ENCODE measurements around the gene EPHA1.

Gene EPHA1

DNA sequence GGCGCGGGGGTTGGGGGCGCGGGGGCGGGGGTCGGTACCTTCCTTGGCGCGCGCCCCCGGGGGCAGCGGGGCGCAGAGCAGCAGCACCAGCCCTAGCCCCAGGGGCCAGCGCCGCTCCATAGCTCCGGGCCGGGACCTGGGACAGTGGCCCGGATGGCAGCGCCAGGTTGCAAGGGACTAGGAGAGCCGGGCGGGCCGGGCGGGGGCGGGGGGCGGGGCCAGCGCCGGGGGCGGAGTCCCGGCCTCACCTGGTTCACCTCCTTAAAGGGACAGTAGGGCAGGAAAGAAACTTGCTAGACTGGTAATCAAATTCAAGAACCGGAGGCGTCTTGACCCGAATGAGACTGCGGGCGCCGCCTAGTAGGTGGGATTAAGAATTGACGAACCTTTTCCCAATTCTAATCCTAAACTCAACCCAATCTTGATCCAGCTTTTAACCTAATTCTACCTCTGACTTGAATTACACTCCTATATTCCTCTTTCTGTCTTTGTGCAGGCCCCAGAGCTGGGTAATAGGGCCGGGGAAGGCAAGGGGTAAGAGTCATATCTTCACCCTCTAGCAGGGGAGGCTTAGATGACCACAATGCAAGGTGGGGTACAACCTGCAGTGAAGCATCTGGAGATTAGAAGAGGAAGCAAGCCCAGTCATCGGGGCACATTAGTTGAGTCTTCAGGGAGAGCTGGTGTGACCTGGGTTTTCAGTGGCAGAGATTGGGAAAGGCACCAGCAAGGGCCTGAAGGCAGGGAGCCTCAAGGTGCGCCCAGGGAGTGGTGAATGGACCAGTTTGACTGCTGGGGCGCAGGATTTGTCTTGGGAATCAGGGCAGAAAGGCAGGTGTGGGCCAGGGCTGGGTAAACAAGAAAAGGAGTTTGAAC is at the start of gene EPHA1:
Gene EPHA1 (minus strand): TSS at position 171 of the 876 bp plus-strand sequence. CDS start 51 bp downstream, at position 120.
- DNase-seq: peak; percentile 41

DNA sequence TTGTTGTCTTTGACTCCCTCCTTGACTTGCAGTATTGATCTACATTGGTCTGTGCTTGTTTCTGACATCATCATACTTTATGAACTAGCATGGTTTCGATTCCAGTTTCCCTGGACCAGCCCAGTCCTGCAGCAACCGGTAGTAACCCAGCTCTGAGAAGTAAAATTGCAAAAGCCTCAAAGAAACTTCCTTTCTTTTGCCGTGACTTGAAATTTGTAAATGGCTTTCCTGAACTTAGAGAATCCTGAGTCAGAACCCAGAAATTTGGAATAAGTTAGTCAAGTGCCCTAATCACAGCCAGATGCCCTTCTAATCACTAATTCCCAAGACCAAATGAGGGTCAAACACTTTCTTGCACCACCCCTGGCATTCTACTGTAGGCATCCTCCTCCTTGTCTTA is 49.6 kb upstream of the EPHA1 start:
- DNase-seq: no peak

DNA sequence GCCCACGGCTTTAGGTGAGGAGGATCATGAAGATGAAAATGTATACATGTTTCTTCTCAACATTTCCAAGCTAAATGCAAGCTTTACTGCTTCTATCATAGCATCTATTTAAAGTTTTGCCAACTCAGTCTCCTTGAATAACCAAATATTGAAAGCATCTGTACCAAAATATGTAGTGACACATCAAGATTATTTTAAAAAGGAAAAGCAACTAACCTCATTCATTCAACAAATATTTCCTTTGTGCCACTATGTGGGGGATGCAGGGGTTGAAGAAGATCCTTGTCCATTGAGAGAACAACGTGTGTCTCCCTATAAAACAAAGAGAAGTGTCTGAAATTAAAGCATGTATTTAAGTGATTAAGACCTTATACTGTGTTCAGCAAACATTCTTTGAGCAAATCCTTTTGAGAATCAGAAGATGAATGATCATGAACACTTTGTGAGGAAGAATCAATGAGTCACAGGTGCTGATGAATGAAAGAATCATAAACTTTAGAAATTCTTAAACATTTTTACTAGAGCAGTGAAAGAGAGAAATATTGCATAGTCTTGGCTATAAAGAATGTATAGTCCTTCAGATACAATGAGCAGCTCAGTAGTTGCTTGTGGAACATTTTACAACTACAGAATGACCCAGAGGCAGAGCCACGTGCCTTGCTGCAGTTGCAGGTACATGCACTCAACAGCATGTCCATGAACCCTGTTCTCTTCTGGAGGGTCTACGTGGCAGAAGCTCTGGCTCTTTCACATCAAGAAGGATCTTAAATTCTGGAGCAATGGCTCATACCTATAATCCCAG is 48.5 kb upstream of the EPHA1 start:
- no peak for DNase-seq

GRCh38 chr7:143455942-143456341 is 47.3 kb upstream of the EPHA1 start:
- no peak for DNase-seq

GRCh38 chr7:143455491-143455890 is 46.8 kb upstream of the EPHA1 start:
- no peak for DNase-seq

GRCh38 chr7:143454091-143454680 is 45.5 kb upstream of the EPHA1 start:
- DNase-seq: no peak

- DNase-seq: no peak
Measured at GRCh38 chr7:143452495-143452894, 43.8 kb upstream of the EPHA1 start.

GRCh38 chr7:143451746-143452145 is 43.1 kb upstream of the EPHA1 start:
- no peak for DNase-seq

GRCh38 chr7:143451122-143451521 is 42.5 kb upstream of the EPHA1 start:
- DNase-seq: no peak

DNA sequence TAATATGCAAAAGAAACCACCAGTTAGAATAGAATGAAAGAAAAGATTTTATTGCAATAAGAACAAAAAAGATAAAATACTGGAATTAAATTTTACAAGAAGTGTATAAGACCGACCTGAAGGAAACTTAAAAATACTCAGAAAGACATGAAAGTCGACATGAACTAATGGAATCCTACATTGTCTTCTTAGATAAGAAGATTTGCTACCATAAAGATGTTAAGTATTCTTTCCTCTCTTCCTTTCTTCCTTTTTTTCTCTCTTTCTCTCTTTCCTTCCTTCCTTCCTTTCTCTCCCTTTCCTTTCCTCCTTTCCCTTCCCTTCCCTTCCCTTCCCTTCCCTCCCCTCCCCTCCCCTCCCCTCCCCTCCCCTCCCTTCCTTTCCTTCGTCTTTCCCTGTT is 41.1 kb upstream of the EPHA1 start:
- DNase-seq: no peak

DNA sequence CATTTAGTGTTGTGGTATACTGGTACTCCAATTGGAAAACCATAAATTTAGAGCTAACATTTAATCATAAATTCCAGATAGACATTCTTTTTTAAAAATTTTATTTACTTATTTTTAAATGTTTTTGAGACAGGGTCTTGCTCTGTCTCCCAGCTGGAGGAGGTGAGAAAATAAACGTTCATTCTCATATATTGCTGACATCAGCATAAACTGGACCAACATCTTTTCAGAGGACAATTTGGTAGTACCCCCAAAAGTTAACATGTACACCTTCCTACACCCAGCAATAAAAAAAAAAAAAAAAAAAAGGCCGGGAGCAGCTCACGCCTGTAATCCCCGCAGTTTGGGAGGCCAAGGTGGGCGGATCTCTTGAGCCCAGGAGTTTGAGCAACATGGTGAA is 39.8 kb upstream of the EPHA1 start:
- DNase-seq: no peak

- no peak for DNase-seq
Measured at GRCh38 chr7:143447466-143447865, 38.8 kb upstream of the EPHA1 start.

GRCh38 chr7:143444785-143445184 is 36.1 kb upstream of the EPHA1 start:
- DNase-seq: no peak

DNA sequence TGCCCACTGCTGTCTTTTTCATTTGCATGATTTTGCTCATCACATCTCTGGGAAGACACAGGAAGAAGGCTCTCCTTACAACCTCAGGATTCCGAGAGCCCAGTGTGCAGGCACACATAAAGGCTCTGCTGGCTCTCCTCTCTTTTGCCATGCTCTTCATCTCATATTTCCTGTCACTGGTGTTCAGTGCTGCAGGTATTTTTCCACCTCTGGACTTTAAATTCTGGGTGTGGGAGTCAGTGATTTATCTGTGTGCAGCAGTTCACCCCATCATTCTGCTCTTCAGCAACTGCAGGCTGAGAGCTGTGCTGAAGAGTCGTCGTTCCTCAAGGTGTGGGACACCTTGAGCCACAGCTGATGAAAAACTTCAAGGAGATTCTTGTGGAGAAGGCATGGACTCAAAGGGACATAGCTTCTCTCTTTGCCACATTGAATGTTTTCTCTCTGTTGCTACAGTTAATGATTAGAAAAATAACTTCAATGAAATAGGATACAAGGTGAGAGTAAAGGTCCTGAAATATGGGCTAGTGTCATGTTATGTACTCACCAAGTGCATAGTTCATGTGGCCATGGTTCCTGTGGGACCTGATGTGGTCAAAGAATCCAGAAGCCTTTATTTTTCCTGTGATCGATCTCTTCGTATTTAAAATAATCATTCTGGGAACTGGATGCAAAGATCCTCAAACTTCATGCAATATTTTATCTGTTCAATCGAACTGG is 35.6 kb upstream of the EPHA1 start:
- no peak for DNase-seq

DNA sequence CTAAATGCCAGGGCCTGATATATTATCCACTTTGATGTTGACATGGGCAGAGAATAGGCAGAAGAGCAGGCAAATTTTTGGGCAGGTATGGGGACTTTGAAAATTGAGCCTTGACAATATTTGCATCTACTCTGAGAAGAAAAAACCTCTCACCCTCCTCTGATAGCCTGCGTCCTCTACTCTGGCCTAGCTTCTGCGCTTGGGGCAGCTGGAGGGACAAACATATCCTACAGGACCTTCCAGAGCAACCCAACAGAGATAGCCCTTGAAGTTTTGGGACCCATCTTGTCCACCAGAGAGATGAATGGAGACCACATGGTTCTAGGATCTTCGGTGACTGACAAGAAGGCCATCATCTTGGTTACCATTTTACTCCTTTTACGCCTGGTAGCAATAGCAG is 34.5 kb upstream of the EPHA1 start, which contains the start of gene TAS2R60:
Gene TAS2R60 (plus strand): TSS at position 301 of the 400 bp plus-strand sequence. CDS start 0 bp downstream, at position 301.
- DNase-seq: no peak

DNA sequence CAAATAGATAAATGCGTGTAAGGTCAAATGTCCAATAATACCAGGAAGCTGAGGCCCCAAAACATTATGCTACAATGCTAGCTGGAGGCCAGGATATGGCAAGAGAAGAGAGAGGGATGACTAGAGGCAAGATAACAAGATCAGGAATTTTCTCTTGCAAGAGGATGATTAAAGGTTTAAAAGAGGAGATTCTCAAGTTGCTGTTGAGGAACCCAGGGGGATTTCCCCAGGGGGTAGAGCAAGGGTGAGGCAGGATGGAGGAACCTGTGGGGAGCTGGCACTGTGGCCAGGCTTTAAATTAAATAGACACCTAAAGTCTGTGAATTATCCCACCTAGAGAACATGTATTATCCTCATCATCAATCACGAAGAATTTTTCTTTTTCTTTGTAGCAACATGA is 31.2 kb upstream of the EPHA1 start:
- no peak for DNase-seq

GRCh38 chr7:143437578-143437977 is 28.9 kb upstream of the EPHA1 start:
- DNase-seq: no peak

GRCh38 chr7:143436325-143436946 is 27.8 kb upstream of the EPHA1 start:
- DNase-seq: no peak

DNA sequence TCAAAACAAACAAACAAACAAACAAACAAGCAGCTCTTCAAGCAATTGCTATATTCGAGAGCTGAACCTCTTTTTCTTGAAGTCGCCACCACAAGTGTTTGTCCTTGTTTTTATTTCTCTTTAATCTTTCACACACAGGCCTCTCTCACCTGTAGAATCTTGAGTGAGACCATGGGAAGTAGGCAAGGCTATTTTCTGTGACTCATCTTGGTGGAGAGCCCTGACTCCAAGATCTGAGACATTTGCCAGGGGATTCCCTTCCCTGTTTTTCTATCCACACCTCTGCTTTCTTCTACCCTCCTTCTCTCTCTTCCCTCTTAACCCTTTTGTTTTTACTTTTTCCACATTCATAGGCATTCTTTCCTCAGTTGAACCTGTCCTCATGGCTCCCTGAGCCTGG is 26.6 kb upstream of the EPHA1 start:
- no peak for DNase-seq

GRCh38 chr7:143434660-143435059 is 26.0 kb upstream of the EPHA1 start:
- DNase-seq: no peak

- no peak for DNase-seq
Measured at GRCh38 chr7:143433759-143434158, 25.1 kb upstream of the EPHA1 start.

GRCh38 chr7:143431109-143431508 is 22.5 kb upstream of the EPHA1 start:
- DNase-seq: no peak
